ENCODE data around the gene GPR148. TPM values are rescaled to one million over a fixed set of nuclear protein-coding genes. Genes with fewer than 3 reads are reported as not detected.
A peak's percentile ranks its signal among the peaks of the same experiment; 100 is the strongest.

The GPR148 gene
- total and polyA plus RNA-seq, 2 of the 4 experiments (the other 2 are of a cell fraction): not detected

DNA sequence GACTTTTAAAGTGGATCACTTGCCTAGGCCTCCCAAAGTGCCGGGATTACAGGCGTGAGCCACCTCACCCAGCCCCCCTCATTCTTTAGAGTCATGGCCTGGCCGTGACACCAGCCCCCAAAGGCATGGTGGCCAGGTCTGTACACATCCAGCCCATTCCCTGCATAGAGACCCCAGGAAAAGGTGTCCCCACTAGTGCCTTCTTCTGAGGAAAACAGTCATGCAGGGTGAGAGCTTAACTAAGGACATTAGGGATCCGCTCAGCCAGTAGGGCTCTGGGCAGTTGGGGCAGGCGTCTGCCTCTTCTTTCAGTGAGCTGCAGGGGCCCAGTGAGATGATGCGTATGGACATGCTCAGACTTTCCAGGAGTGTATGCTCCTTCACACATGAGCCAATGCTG lies 20.8 kb downstream of the GPR148 start:
- dilution Hi-C loops (cut with HindIII; ENCODE audit: low sequenced_read_pairs, unreplicated experiment): no loop called here
- POLR2A ChIA-PET (ENCODE audit: unreplicated experiment): no interaction called here
- no peak overlapping the region for H3K23ac ChIP-seq (ENCODE audit: low read depth, low read length)

More for the DNA sequence above, 20.8 kb downstream of the GPR148 start:
- Histone ChIP-seq H3K9me1 (ENCODE audit: insufficient read depth, low read length) (no peaks in the 10 kb centered on the region), H3K4ac (ENCODE audit: low read depth, low read length) (no peak overlapping the region), H3K4me3 (ENCODE audit: insufficient read depth, low read depth, low read length) (no peak overlapping the region), H2AK5ac (ENCODE audit: low read depth, low read length) (no peak overlapping the region), H3K36me3 (ENCODE audit: control insufficient read depth, insufficient read depth, low read length) (no peaks in the 10 kb centered on the region), H4K5ac (ENCODE audit: low read depth, low read length) (no peak overlapping the region), H3K27me3 (ENCODE audit: control insufficient read depth, insufficient read depth, low read length) (no peaks in the 10 kb centered on the region), H4K20me1 (ENCODE audit: insufficient read depth, low read length) (no peaks in the 10 kb centered on the region), H3K79me1 (ENCODE audit: low read depth in 1 of 2, low read length in 2 of 2) (no peaks in the 10 kb centered on the region), H3K18ac (ENCODE audit: low read depth, low read length) (no peak overlapping the region), H2AFZ (replicated peaks; ENCODE audit: low read length, poor library complexity) (no peak overlapping the region), H4K8ac (ENCODE audit: low read depth in 2 of 2, low read length in 2 of 2) (no peak overlapping the region), H3K9ac (ENCODE audit: low read depth, low read length) (no peak overlapping the region), H2AK9ac (replicated peaks; ENCODE audit: low read depth, low read length, poor library complexity) (peak overlapping the region; percentile 13), H3K4me1 (ENCODE audit: control insufficient read depth, insufficient read depth, low read length) (no peaks in the 10 kb centered on the region), H2BK5ac (ENCODE audit: low read depth, low read length, poor library complexity, severe bottlenecking) (no peak overlapping the region), H3K4me2 (ENCODE audit: low read depth, low read length) (no peak overlapping the region), H4K91ac (ENCODE audit: insufficient read depth, low read depth, low read length) (no peak overlapping the region), H2BK20ac (ENCODE audit: low read depth, low read length) (no peak overlapping the region), H3K56ac (ENCODE audit: extremely low read depth, insufficient read depth, low read length) (no peak overlapping the region), H2BK15ac (ENCODE audit: low read depth, low read length) (no peak overlapping the region), H3K27ac (ENCODE audit: insufficient read depth, low read length) (no peak overlapping the region), H3K14ac (replicated peaks; ENCODE audit: low read depth, low read length) (no peak overlapping the region), H2BK120ac (ENCODE audit: low read depth, low read length) (no peak overlapping the region), H3K9me3 (ENCODE audit: control insufficient read depth, insufficient read depth, low read length) (no peaks in the 10 kb centered on the region)
- intact Hi-C loops (cut with micrococcal nuclease) (no loop called here), in situ Hi-C loops (cut with MboI; ENCODE audit: low sequenced_read_pairs) (no loop called here)
- CTCF ChIA-PET: no interaction called here
- WGBS, 2 experiments (ENCODE audit: extremely low coverage in 2 of 2, insufficient read length in 1 of 2): 52% methylated on average over 3 of the region's 6 CpGs; no CpG with 5 or more reads in 1 of the 2 experiments
- TF ChIP-seq MAZ (IDR thresholded peaks at IDR 0.05; ENCODE audit: borderline replicate concordance, low read depth, low read length): no peak
- TF ChIP-seq CEBPB (IDR thresholded peaks at IDR 0.05; ENCODE audit: low read depth, low read length): no peak
- TF ChIP-seq NFE2L2 (IDR thresholded peaks at IDR 0.05; ENCODE audit: low read depth, low read length): no peak
- TF ChIP-seq, protein P1, sequence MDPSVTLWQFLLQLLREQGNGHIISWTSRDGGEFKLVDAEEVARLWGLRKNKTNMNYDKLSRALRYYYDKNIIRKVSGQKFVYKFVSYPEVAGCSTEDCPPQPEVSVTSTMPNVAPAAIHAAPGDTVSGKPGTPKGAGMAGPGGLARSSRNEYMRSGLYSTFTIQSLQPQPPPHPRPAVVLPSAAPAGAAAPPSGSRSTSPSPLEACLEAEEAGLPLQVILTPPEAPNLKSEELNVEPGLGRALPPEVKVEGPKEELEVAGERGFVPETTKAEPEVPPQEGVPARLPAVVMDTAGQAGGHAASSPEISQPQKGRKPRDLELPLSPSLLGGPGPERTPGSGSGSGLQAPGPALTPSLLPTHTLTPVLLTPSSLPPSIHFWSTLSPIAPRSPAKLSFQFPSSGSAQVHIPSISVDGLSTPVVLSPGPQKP (IDR thresholded peaks at IDR 0.05; ENCODE audit: borderline replicate concordance, low read depth, low read length): no peak
- TF ChIP-seq BHLHE40 (IDR thresholded peaks at IDR 0.05; ENCODE audit: low read depth, low read length): no peak
- no peak for TF ChIP-seq RFX5 (IDR thresholded peaks at IDR 0.05; ENCODE audit: low read depth, low read length)
- TF ChIP-seq SMC3 (IDR thresholded peaks at IDR 0.05; ENCODE audit: low read depth, low read length): no peak
- TF ChIP-seq, protein P2, sequence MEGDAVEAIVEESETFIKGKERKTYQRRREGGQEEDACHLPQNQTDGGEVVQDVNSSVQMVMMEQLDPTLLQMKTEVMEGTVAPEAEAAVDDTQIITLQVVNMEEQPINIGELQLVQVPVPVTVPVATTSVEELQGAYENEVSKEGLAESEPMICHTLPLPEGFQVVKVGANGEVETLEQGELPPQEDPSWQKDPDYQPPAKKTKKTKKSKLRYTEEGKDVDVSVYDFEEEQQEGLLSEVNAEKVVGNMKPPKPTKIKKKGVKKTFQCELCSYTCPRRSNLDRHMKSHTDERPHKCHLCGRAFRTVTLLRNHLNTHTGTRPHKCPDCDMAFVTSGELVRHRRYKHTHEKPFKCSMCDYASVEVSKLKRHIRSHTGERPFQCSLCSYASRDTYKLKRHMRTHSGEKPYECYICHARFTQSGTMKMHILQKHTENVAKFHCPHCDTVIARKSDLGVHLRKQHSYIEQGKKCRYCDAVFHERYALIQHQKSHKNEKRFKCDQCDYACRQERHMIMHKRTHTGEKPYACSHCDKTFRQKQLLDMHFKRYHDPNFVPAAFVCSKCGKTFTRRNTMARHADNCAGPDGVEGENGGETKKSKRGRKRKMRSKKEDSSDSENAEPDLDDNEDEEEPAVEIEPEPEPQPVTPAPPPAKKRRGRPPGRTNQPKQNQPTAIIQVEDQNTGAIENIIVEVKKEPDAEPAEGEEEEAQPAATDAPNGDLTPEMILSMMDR (conservative IDR thresholded peaks at IDR 0.05; ENCODE audit: low read depth, low read length): no peak
- no peak for TF ChIP-seq POLR2A (IDR thresholded peaks at IDR 0.05; ENCODE audit: low read depth, low read length)
- TF ChIP-seq, protein P3, sequence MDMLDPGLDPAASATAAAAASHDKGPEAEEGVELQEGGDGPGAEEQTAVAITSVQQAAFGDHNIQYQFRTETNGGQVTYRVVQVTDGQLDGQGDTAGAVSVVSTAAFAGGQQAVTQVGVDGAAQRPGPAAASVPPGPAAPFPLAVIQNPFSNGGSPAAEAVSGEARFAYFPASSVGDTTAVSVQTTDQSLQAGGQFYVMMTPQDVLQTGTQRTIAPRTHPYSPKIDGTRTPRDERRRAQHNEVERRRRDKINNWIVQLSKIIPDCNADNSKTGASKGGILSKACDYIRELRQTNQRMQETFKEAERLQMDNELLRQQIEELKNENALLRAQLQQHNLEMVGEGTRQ (IDR thresholded peaks at IDR 0.05; ENCODE audit: low read depth, low read length): no peak
- TF ChIP-seq FOS (IDR thresholded peaks at IDR 0.05; ENCODE audit: low read depth, low read length): no peak
- no peak for TF ChIP-seq MXI1 (IDR thresholded peaks at IDR 0.05; ENCODE audit: borderline replicate concordance, low read depth, low read length)
- ATAC-seq (ENCODE audit: low read depth) (no peak), DNase-seq (no peak)
- no TSS peak for BruUV-seq (replicated peaks)

All from IMR-90 (cell line).